GM23338 (cell line): ENCODE measurements around the gene PCBP4. TPM values are rescaled to one million over a fixed set of nuclear protein-coding genes. Genes with fewer than 3 reads are reported as not detected.

ENCODE experiments used
- ATAC-seq: fragments of 200-7000 bp; cut with Tn5 transposase; 3 replicates; pipeline ENCODE4 v1.9.1; 2020
- DNase-seq: peaks from one replicate; pipeline ENCODE4 v3.0.0-alpha.2; 2015; ENCODE audit warnings: low spot score
- H2AFZ ChIP-seq: fragments of 200-600 bp; sonication (generic); 2 replicates; pipeline ENCODE4 v1.8.0; 2016; ENCODE audit warnings: antibody characterized with exemption, mild to moderate bottlenecking, moderate library complexity
- H3F3A ChIP-seq: fragments of 200-600 bp; sonication (generic); replicated peaks from 2 replicates; pipeline ENCODE4 v1.8.0; 2017; ENCODE audit warnings: antibody characterized with exemption, mixed run types, low read depth
- H3K27ac ChIP-seq: fragments of 200-600 bp; sonication (generic); 2 replicates; pipeline ENCODE4 v1.6.1; 2016; ENCODE audit warnings: low read depth
- H3K27me3 ChIP-seq: fragments of 200-600 bp; sonication (generic); 2 replicates; pipeline ENCODE4 v1.8.0; 2016; ENCODE audit warnings: mild to moderate bottlenecking, mixed run types, moderate library complexity; ENCODE audit not compliant: insufficient read depth
- H3K36me3 ChIP-seq: fragments of 200-600 bp; sonication (generic); 2 replicates; pipeline ENCODE4 v1.8.0; 2016; ENCODE audit warnings: mild to moderate bottlenecking; ENCODE audit not compliant: insufficient read depth
- H3K4me1 ChIP-seq: fragments of 200-600 bp; sonication (generic); 2 replicates; pipeline ENCODE4 v1.8.0; 2016; ENCODE audit warnings: mild to moderate bottlenecking, moderate library complexity; ENCODE audit not compliant: insufficient read depth
- H3K4me2 ChIP-seq: fragments of 200-600 bp; sonication (generic); 2 replicates; pipeline ENCODE4 v1.7.1; 2017; ENCODE audit warnings: mixed run types
- H3K4me3 ChIP-seq: fragments of 200-600 bp; sonication (generic); 2 replicates; pipeline ENCODE4 v1.6.1; 2016; ENCODE audit warnings: mixed run types
- H3K79me2 ChIP-seq: fragments of 200-600 bp; sonication (generic); replicated peaks from 2 replicates; pipeline ENCODE4 v1.8.0; 2017; ENCODE audit warnings: mild to moderate bottlenecking; ENCODE audit not compliant: insufficient read depth
- H3K9me2 ChIP-seq: fragments of 200-600 bp; sonication (generic); 2 replicates; pipeline ENCODE4 v1.8.0; 2017; ENCODE audit not compliant: insufficient read depth
- H4K20me1 ChIP-seq: fragments of 200-600 bp; sonication (generic); replicated peaks from 2 replicates; pipeline ENCODE4 v1.8.0; 2017; ENCODE audit warnings: mild to moderate bottlenecking; ENCODE audit not compliant: insufficient read depth
- H3K27ac Mint-ChIP-seq: 2 replicates; pipeline ENCODE4 v1.8.0; 2020; ENCODE audit warnings: inconsistent platforms, mild to moderate bottlenecking, moderate library complexity, mixed read lengths
- H3K27me3 Mint-ChIP-seq: 3 replicates; pipeline ENCODE4 v1.8.0; 2022; ENCODE audit warnings: low read depth, mild to moderate bottlenecking, moderate library complexity, mixed read lengths, inconsistent platforms; ENCODE audit not compliant: insufficient read depth, poor library complexity
- H3K36me3 Mint-ChIP-seq: 3 replicates; pipeline ENCODE4 v1.8.0; 2021; ENCODE audit warnings: low read depth, mild to moderate bottlenecking, inconsistent platforms, moderate library complexity, mixed read lengths
- H3K4me1 Mint-ChIP-seq: 3 replicates; pipeline ENCODE4 v1.8.0; 2020; ENCODE audit warnings: mild to moderate bottlenecking, inconsistent platforms, mixed read lengths
- H3K4me3 Mint-ChIP-seq: 3 replicates; pipeline ENCODE4 v1.8.0; 2021; ENCODE audit warnings: moderate library complexity, mild to moderate bottlenecking, inconsistent platforms, mixed read lengths
- H3K9me3 Mint-ChIP-seq: 3 replicates; pipeline ENCODE4 v1.8.0; 2020; ENCODE audit warnings: moderate library complexity, mild to moderate bottlenecking, inconsistent platforms, mixed read lengths
- CREB1 ChIP-seq: fragments of 250-450 bp; sonication (Bioruptor Pico); IDR thresholded peaks from 2 replicates; pipeline ENCODE4 v1.5.0; 2020; ENCODE audit warnings: low read depth, mild to moderate bottlenecking, moderate library complexity
- EZH2 ChIP-seq: fragments of 200-600 bp; sonication (generic); IDR thresholded peaks from one replicate; pipeline ENCODE4 v1.8.0; 2017; ENCODE audit warnings: antibody characterized with exemption, mild to moderate bottlenecking, low read depth; ENCODE audit not compliant: unreplicated experiment
- EZH2phosphoT487 ChIP-seq: fragments of 200-600 bp; sonication (generic); IDR thresholded peaks from one replicate; pipeline ENCODE4 v1.8.1; 2018; ENCODE audit warnings: antibody characterized with exemption; ENCODE audit not compliant: unreplicated experiment
- POLR2AphosphoS5 ChIP-seq: IDR thresholded peaks from 2 replicates; pipeline ENCODE4 v1.6.1; 2016; ENCODE audit warnings: antibody characterized with exemption, low read depth
- STAT1 ChIP-seq: IDR thresholded peaks from one replicate; pipeline ENCODE4 v1.6.1; 2016; ENCODE audit warnings: antibody characterized with exemption; ENCODE audit not compliant: unreplicated experiment
- ZNF114 ChIP-seq: fragments of 250-450 bp; sonication (Bioruptor Pico); IDR thresholded peaks from 2 replicates; pipeline ENCODE4 v1.5.0; 2020; ENCODE audit warnings: mild to moderate bottlenecking, moderate library complexity
- ZNF331 ChIP-seq: fragments of 250-450 bp; sonication (Bioruptor Pico); IDR thresholded peaks from 2 replicates; pipeline ENCODE4 v1.5.0; 2020; ENCODE audit warnings: low read depth, mild to moderate bottlenecking, moderate library complexity
- polyA plus RNA-seq: library from polyadenylated mRNA; unstranded; fragments of >200 nt; fragmentation: Nextera tagmentation; extraction: Ambion mirVana; gene quantifications from 2 replicates; pipeline ENCODE4 v1.2.1, GENCODE V29; 2016
- total RNA-seq: library from RNA; depleted of rRNA; stranded (reverse); fragments of >200 nt; shearing (Covaris generic); gene quantifications from 2 replicates; pipeline ENCODE4 v1.2.3, GENCODE V29; 2014
- TF ChIP-seq, protein P1 (sequence below), 2 experiments: fragments of 200-600 bp in 1 of 2; sonication (generic) in 1 of 2; conservative IDR thresholded peaks; 2 replicates each; pipeline versions ENCODE4 v1.5.1 to v1.6.1; 2016 to 2017; ENCODE audit warnings: antibody characterized with exemption in 2 of 2, low read depth in 2 of 2, mild to moderate bottlenecking in 2 of 2, moderate library complexity in 1 of 2
- TF ChIP-seq, protein P2 (sequence below): fragments of 250-450 bp; sonication (Bioruptor Pico); IDR thresholded peaks from 2 replicates; pipeline ENCODE4 v1.5.0; 2020; ENCODE audit warnings: mild to moderate bottlenecking, moderate library complexity

PCBP4 gene
- total and polyA plus RNA-seq, 2 experiments from 2014 or later = 11.8 to 37.6 TPM

DNA sequence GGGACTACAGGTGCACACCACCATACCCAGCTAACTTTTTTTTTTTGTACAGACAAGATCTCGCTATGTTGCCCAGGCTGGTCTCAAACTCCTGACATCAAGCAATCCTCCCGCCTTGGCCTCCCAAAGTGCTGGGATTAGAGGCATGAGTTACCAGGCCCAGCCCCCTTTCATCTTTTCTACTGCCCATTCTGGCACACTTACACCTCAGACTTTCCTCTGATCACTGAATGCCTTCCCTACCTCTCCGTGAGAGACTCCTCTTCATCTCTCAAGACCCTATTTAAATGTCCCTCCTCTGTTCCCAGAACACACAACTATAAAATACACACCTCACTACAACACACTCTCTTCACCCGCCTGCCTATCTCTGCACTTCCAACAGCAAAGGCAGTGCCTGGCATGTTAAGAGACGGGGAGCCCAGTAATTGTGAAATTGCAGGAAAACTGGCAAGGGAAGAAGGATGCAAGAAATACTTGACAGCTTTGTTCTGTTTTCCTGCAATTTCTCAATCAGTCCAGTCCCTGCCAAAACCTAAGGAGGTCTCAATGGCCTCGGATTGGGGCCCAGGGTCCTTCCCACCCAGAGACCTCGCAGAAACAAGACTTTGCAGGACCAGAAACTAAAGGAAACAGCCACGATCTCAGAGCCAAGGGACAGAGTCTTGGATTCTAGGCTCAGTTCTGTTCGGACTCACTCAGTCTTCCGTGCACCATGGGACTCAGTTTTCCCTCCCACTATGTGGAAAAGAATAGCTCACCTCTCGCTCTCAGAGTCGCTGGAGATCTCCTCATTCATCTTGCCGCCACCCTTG, 26.4 kb downstream of the PCBP4 start:
- H3K27me3 Mint-ChIP-seq = peaks cover 21% of the 10 kb centered on the region
- H3K4me3 Mint-ChIP-seq = peak overlapping the region; percentile 92
- Histone ChIP-seq H4K20me1 (peaks cover 12% of the 10 kb centered on the region), H3K27ac (no peak overlapping the region), H3K4me1 (peaks cover 9% of the 10 kb centered on the region; the same call in 1 of the 2 replicates), H3K4me3 (peak overlapping the region; percentile 99), H3K36me3 (peaks cover 6% of the 10 kb centered on the region; the same call in 1 of the 2 replicates), H3K9me2 (no peaks in the 10 kb centered on the region), H3F3A (0 out of 2 replicates have a peak, but pooled peaks cover 2% of the 10 kb centered on the region), H3K4me2 (peak overlapping the region; percentile 98), H3K79me2 (peaks cover 25% of the 10 kb centered on the region), H3K27me3 (no peaks in the 10 kb centered on the region), H2AFZ (no peak overlapping the region)
- H3K4me1 Mint-ChIP-seq = peaks cover 18% of the 10 kb centered on the region
- DNase-seq = no peak
- no peak overlapping the region for H3K27ac Mint-ChIP-seq
- H3K9me3 Mint-ChIP-seq = no peaks in the 10 kb centered on the region
- peaks cover 48% of the 10 kb centered on the region for H3K36me3 Mint-ChIP-seq
- TF ChIP-seq EZH2phosphoT487 (no peak), POLR2AphosphoS5 (no peak), CREB1 (CRISPR knock-in tag) (no peak), ZNF331 (no peak), STAT1 (no peak), ZNF114 (CRISPR knock-in tag) (no peak), EZH2 (no peak)
- TF ChIP-seq, protein P1, sequence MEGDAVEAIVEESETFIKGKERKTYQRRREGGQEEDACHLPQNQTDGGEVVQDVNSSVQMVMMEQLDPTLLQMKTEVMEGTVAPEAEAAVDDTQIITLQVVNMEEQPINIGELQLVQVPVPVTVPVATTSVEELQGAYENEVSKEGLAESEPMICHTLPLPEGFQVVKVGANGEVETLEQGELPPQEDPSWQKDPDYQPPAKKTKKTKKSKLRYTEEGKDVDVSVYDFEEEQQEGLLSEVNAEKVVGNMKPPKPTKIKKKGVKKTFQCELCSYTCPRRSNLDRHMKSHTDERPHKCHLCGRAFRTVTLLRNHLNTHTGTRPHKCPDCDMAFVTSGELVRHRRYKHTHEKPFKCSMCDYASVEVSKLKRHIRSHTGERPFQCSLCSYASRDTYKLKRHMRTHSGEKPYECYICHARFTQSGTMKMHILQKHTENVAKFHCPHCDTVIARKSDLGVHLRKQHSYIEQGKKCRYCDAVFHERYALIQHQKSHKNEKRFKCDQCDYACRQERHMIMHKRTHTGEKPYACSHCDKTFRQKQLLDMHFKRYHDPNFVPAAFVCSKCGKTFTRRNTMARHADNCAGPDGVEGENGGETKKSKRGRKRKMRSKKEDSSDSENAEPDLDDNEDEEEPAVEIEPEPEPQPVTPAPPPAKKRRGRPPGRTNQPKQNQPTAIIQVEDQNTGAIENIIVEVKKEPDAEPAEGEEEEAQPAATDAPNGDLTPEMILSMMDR (conservative IDR thresholded peaks at IDR 0.05; ENCODE audit: low read depth in 2 of 2) = no peak
- TF ChIP-seq, protein P2, sequence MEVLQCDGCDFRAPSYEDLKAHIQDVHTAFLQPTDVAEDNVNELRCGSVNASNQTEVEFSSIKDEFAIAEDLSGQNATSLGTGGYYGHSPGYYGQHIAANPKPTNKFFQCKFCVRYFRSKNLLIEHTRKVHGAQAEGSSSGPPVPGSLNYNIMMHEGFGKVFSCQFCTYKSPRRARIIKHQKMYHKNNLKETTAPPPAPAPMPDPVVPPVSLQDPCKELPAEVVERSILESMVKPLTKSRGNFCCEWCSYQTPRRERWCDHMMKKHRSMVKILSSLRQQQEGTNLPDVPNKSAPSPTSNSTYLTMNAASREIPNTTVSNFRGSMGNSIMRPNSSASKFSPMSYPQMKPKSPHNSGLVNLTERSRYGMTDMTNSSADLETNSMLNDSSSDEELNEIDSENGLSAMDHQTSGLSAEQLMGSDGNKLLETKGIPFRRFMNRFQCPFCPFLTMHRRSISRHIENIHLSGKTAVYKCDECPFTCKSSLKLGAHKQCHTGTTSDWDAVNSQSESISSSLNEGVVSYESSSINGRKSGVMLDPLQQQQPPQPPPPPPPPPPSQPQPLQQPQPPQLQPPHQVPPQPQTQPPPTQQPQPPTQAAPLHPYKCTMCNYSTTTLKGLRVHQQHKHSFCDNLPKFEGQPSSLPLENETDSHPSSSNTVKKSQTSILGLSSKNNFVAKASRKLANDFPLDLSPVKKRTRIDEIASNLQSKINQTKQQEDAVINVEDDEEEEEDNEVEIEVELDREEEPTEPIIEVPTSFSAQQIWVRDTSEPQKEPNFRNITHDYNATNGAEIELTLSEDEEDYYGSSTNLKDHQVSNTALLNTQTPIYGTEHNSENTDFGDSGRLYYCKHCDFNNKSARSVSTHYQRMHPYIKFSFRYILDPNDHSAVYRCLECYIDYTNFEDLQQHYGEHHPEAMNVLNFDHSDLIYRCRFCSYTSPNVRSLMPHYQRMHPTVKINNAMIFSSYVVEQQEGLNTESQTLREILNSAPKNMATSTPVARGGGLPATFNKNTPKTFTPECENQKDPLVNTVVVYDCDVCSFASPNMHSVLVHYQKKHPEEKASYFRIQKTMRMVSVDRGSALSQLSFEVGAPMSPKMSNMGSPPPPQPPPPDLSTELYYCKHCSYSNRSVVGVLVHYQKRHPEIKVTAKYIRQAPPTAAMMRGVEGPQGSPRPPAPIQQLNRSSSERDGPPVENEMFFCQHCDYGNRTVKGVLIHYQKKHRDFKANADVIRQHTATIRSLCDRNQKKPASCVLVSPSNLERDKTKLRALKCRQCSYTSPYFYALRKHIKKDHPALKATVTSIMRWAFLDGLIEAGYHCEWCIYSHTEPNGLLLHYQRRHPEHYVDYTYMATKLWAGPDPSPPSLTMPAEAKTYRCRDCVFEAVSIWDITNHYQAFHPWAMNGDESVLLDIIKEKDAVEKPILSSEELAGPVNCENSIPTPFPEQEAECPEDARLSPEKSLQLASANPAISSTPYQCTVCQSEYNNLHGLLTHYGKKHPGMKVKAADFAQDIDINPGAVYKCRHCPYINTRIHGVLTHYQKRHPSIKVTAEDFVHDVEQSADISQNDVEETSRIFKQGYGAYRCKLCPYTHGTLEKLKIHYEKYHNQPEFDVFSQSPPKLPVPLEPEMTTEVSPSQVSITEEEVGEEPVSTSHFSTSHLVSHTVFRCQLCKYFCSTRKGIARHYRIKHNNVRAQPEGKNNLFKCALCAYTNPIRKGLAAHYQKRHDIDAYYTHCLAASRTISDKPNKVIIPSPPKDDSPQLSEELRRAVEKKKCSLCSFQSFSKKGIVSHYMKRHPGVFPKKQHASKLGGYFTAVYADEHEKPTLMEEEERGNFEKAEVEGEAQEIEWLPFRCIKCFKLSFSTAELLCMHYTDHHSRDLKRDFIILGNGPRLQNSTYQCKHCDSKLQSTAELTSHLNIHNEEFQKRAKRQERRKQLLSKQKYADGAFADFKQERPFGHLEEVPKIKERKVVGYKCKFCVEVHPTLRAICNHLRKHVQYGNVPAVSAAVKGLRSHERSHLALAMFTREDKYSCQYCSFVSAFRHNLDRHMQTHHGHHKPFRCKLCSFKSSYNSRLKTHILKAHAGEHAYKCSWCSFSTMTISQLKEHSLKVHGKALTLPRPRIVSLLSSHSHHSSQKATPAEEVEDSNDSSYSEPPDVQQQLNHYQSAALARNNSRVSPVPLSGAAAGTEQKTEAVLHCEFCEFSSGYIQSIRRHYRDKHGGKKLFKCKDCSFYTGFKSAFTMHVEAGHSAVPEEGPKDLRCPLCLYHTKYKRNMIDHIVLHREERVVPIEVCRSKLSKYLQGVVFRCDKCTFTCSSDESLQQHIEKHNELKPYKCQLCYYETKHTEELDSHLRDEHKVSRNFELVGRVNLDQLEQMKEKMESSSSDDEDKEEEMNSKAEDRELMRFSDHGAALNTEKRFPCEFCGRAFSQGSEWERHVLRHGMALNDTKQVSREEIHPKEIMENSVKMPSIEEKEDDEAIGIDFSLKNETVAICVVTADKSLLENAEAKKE (CRISPR knock-in tag) = no peak
- peak; percentile 2; the same call in 2 of the 3 replicates for ATAC-seq
